WTC11 (cell line): Measurements from ENCODE around the gene LYL1. TPM values are rescaled to one million over a fixed set of nuclear protein-coding genes. Genes with fewer than 3 reads are reported as not detected.

Experiments
- ATAC-seq: fragments of 200-7000 bp; cut with Tn5 transposase; 2 replicates; pipeline ENCODE4 v1.10.0; 2021; ENCODE audit warnings: mild to moderate bottlenecking, moderate library complexity
- CTCF ChIA-PET: fragments of 300-600 bp; sonication (Branson Sonifier 250); formaldehyde crosslinking; loops from one replicate; lab custom pipeline; 2021; ENCODE audit warnings: antibody characterized with exemption; lab: Charles Lee
- POLR2A ChIA-PET: fragments of 350-600 bp; sonication (Branson Sonifier 250); formaldehyde crosslinking; loops from one replicate; lab custom pipeline; 2021; ENCODE audit warnings: antibody characterized with exemption; lab: Charles Lee
- DNase-seq: peaks from one replicate; pipeline ENCODE4 v3.0.0; 2021; ENCODE audit warnings: low spot score
- H3K27ac Mint-ChIP-seq: 2 replicates; pipeline ENCODE4 v1.8.0; 2021; ENCODE audit warnings: mixed read lengths
- H3K27me3 Mint-ChIP-seq: 2 replicates; pipeline ENCODE4 v1.8.0; 2021; ENCODE audit warnings: low read depth, mild to moderate bottlenecking, moderate library complexity, mixed read lengths
- H3K36me3 Mint-ChIP-seq: 2 replicates; pipeline ENCODE4 v1.8.0; 2021; ENCODE audit warnings: mixed read lengths
- H3K4me1 Mint-ChIP-seq: 2 replicates; pipeline ENCODE4 v1.8.0; 2022; ENCODE audit warnings: mixed read lengths
- H3K4me3 Mint-ChIP-seq: 2 replicates; pipeline ENCODE4 v1.8.0; 2021; ENCODE audit warnings: mild to moderate bottlenecking, moderate library complexity, mixed read lengths
- H3K9me3 Mint-ChIP-seq: 2 replicates; pipeline ENCODE4 v1.8.0; 2021; ENCODE audit warnings: mixed read lengths
- AFF4 ChIP-seq: sonication (generic); formaldehyde crosslinking; IDR thresholded peaks from 2 replicates; pipeline ENCODE4 v1.8.1; 2023; ENCODE audit warnings: mild to moderate bottlenecking, missing genetic modification reagents, borderline replicate concordance
- AR ChIP-seq: fragments of 250-450 bp; sonication (Bioruptor Pico); IDR thresholded peaks from 2 replicates; pipeline ENCODE4 v1.9.0; 2021; ENCODE audit warnings: mild to moderate bottlenecking
- ARID4B ChIP-seq: sonication (generic); formaldehyde crosslinking; IDR thresholded peaks from 2 replicates; pipeline ENCODE4 v1.8.0; 2023; ENCODE audit warnings: missing genetic modification reagents, mild to moderate bottlenecking, borderline replicate concordance
- ATF2 ChIP-seq: sonication (generic); formaldehyde crosslinking; IDR thresholded peaks from 2 replicates; pipeline ENCODE4 v1.8.1; 2022; ENCODE audit warnings: low read depth, missing genetic modification reagents, borderline replicate concordance
- CBFB ChIP-seq: sonication (generic); formaldehyde crosslinking; IDR thresholded peaks from 2 replicates; pipeline ENCODE4 v1.8.1; 2022; ENCODE audit warnings: mild to moderate bottlenecking, low read depth, missing genetic modification reagents
- JAZF1 ChIP-seq: fragments of 250-450 bp; sonication (Bioruptor Pico); IDR thresholded peaks from 2 replicates; pipeline ENCODE4 v1.9.0; 2021; ENCODE audit warnings: moderate library complexity, mild to moderate bottlenecking, inconsistent platforms
- NFYB ChIP-seq: sonication (generic); formaldehyde crosslinking; conservative IDR thresholded peaks from 2 replicates; pipeline ENCODE4 v1.8.0; 2022; ENCODE audit warnings: low read depth, missing genetic modification reagents
- PREB ChIP-seq: sonication (generic); formaldehyde crosslinking; IDR thresholded peaks from 2 replicates; pipeline ENCODE4 v1.8.1; 2022; ENCODE audit warnings: mild to moderate bottlenecking, missing genetic modification reagents, moderate library complexity, borderline replicate concordance
- PRRX2 ChIP-seq: fragments of 250-450 bp; sonication (Bioruptor Pico); IDR thresholded peaks from 2 replicates; pipeline ENCODE4 v1.8.0; 2021; ENCODE audit warnings: mild to moderate bottlenecking
- SP1 ChIP-seq: sonication (generic); formaldehyde crosslinking; conservative IDR thresholded peaks from 2 replicates; pipeline ENCODE4 v1.8.1; 2022; ENCODE audit warnings: missing genetic modification reagents
- ZNF281 ChIP-seq: sonication (generic); formaldehyde crosslinking; IDR thresholded peaks from 2 replicates; pipeline ENCODE4 v1.8.0; 2023; ENCODE audit warnings: mild to moderate bottlenecking, missing genetic modification reagents
- ZSCAN18 ChIP-seq: fragments of 250-450 bp; sonication (Bioruptor Pico); IDR thresholded peaks from 2 replicates; pipeline ENCODE4 v2.1.2; 2022; ENCODE audit warnings: mild to moderate bottlenecking, moderate library complexity
- total RNA-seq: library from RNA; stranded (reverse); gene quantifications from 3 replicates; pipeline ENCODE4 v1.2.3, GENCODE V29; 2021

LYL1 gene
- total RNA-seq, 1 experiment from 2014 or later = 1.2 TPM

GRCh38 chr19:13092606-13093235 lies 9.9 kb downstream of the LYL1 start:
- Mint-ChIP-seq H3K4me3 (no peak overlapping the region), H3K27ac (no peak overlapping the region), H3K36me3 (no peaks in the 10 kb centered on the region), H3K9me3 (no peaks in the 10 kb centered on the region), H3K27me3 (peaks cover 44% of the 10 kb centered on the region), H3K4me1 (peaks cover 39% of the 10 kb centered on the region)
- no peak for DNase-seq
- CTCF ChIA-PET = interaction anchor here (0.9 to 9.2 kb wide), 21 partner anchors 8 to 127 kb away, joined by 3 to 276 read pairs (median 13); partner anchors contain the start of genes NACC1 and TRMT1
- POLR2A ChIA-PET = no interaction called here
- TF ChIP-seq AFF4 (CRISPR knock-in tag) (no peak), NFYB (CRISPR knock-in tag) (no peak), PRRX2 (CRISPR knock-in tag) (no peak)
- no peak for ATAC-seq

GRCh38 chr19:13092158-13092543 lies 10.5 kb downstream of the LYL1 start:
- ATAC-seq = no peak
- Mint-ChIP-seq H3K9me3 (no peaks in the 10 kb centered on the region), H3K4me1 (peaks cover 38% of the 10 kb centered on the region), H3K27me3 (peaks cover 38% of the 10 kb centered on the region), H3K36me3 (no peaks in the 10 kb centered on the region), H3K27ac (no peak overlapping the region), H3K4me3 (no peak overlapping the region)
- ChIA-PET POLR2A (interaction anchor here (0.6 to 1.0 kb wide), 2 partner anchors 110 to 127 kb away, joined by 7 read pairs; no protein-coding TSS in a partner anchor), CTCF (interaction anchor here (0.9 to 9.2 kb wide), 22 partner anchors 9 to 173 kb away, joined by 3 to 276 read pairs (median 7); partner anchors contain the start of gene SYCE2)
- no peak for DNase-seq
- TF ChIP-seq ZSCAN18 (CRISPR knock-in tag) = no peak
- TF ChIP-seq SP1 (CRISPR knock-in tag) = no peak
- no peak for TF ChIP-seq ARID4B (CRISPR knock-in tag)
- no peak for TF ChIP-seq PREB
- TF ChIP-seq AR = no peak
- no peak for TF ChIP-seq JAZF1
- no peak for TF ChIP-seq ATF2 (CRISPR knock-in tag)
- TF ChIP-seq ZNF281 (CRISPR knock-in tag) = no peak
- no peak for TF ChIP-seq CBFB (CRISPR knock-in tag)
